Muscle of leg (tissue), 11 donors: Measurements from ENCODE around the gene TNRC6A. TPM values are rescaled to one million over a fixed set of nuclear protein-coding genes. Genes with fewer than 3 reads are reported as not detected.
"Not testable (repeated sequence)": the region's sequence is repeated elsewhere in the genome, so short reads cannot be mapped to it uniquely, and the experiment has no call there.

ENCODE experiments used
- DNase-seq: peaks from one replicate; pipeline ENCODE4 v3.0.0; 2013
- H3K27ac ChIP-seq: one replicate; pipeline ENCODE4 v1.5.1; 2013; ENCODE audit warnings: mild to moderate bottlenecking, low read length, control low read depth
- H3K27me3 ChIP-seq: one replicate; pipeline ENCODE4 v1.6.1; 2013; ENCODE audit warnings: low read length; ENCODE audit not compliant: control insufficient read depth, insufficient read depth
- H3K36me3 ChIP-seq: one replicate; pipeline ENCODE4 v1.6.1; 2013; ENCODE audit warnings: low read length; ENCODE audit not compliant: control insufficient read depth, insufficient read depth
- H3K4me1 ChIP-seq: one replicate; pipeline ENCODE4 v1.6.1; 2013; ENCODE audit warnings: low read length; ENCODE audit not compliant: control insufficient read depth, insufficient read depth
- H3K4me3 ChIP-seq: one replicate; pipeline ENCODE4 v1.5.1; 2013; ENCODE audit warnings: low read length, control low read depth
- H3K9me3 ChIP-seq: replicated peaks from 2 replicates; pipeline ENCODE4 v1.6.1; 2013; ENCODE audit warnings: low read depth, low read length; ENCODE audit not compliant: control insufficient read depth
- WGBS: methylation state at CpG from one replicate; pipeline ENCODE4 v1.1.5; 2013; ENCODE audit warnings: missing lambda C conversion rate; ENCODE audit not compliant: insufficient coverage; 5-methylcytosine and 5-hydroxymethylcytosine counted together
- polyA plus RNA-seq, 8 donors: library from polyadenylated mRNA; unstranded; fragments of 120-200 nt; gene quantifications; one replicate each; pipeline versions ENCODE4 v1.2.1 to v1.2.3, GENCODE V29; 2013; ENCODE audit warnings: inconsistent platforms in 1 of 8, low replicate concordance in 1 of 8; ENCODE audit not compliant: insufficient read length in 8 of 8, insufficient read depth in 1 of 8
- total RNA-seq: library from RNA; stranded (reverse); fragments of 120-200 nt; gene quantifications from one replicate; pipeline ENCODE4 v1.2.4, GENCODE V29; 2013

Gene TNRC6A
- total and polyA plus RNA-seq, 9 donors = 23.6 to 34.7 (median 28.4) TPM

DNA sequence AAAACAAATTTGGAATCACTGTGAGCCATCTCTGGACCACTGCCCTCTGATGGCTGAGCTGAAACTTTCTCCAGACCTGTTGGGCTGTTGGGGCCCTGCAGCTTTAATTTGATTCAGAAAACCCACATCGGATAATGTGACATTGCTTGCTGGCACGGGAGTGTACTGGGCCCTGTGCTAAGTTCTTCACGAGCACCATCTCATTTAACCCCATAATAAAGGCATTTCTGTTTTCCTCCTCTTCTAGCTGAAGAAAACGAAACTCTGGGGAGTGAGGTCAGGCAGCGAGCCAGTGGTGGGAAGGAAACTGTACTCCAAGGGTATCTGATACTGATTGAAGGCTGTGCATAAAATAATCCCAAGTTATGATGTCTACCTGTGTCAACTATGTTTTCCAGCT is 34.5 kb upstream of the TNRC6A start:
- no peaks in the 10 kb centered on the region for H3K27me3 ChIP-seq
- H3K4me1 ChIP-seq = no peaks in the 10 kb centered on the region
- DNase-seq = peak; percentile 31
- no peak overlapping the region for H3K4me3 ChIP-seq
- no peaks in the 10 kb centered on the region for H3K9me3 ChIP-seq
- no peaks in the 10 kb centered on the region for H3K36me3 ChIP-seq
- H3K27ac ChIP-seq = no peak overlapping the region
- 17% methylated on average over 1 of the region's 5 CpGs for WGBS

DNA sequence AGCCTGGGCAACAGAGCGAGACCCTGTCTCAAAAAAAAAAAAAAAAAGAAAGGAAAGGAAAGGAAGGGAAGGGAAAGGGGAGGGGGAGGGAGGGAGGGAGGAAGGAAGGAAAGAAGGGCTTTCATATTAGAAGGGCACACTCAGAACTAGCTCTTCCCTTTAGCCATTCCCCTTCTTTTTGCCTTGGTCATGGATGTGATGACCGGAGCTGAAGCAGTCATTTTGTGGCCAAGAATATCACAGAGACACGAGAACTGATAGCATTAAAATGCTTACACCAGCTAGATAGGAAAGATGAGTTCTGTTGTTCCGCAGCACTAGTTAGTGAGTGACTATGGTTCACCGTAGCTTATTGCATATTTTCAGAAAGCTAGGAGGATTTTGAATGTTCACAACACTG is 32.8 kb upstream of the TNRC6A start:
- no peak for DNase-seq
- WGBS = no CpG with 5 or more reads among the region's 5 CpGs
- H3K27ac ChIP-seq = no peak overlapping the region
- no peaks in the 10 kb centered on the region for H3K4me1 ChIP-seq
- no peaks in the 10 kb centered on the region for H3K9me3 ChIP-seq
- H3K4me3 ChIP-seq = no peak overlapping the region
- no peaks in the 10 kb centered on the region for H3K27me3 ChIP-seq
- no peaks in the 10 kb centered on the region for H3K36me3 ChIP-seq

DNA sequence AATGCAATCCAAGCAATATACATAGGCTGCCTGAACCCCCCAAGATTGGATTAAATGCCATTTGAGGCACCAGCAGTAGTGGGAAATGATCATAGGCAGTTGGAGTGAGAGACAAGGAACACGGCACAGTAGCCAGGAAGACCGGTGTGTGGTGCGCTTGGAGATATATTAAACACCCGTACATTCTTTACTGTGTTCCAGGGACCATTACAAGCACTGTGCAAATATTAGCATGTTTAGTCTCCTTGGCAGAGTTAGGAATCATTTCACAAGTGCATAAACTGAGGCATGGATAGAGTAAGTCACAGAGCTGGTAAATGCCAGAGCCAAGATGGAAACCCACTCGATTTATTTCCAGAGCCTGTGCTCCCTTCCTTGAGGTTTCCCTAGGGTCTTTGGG is 31.1 kb upstream of the TNRC6A start:
- H3K27ac ChIP-seq = no peak overlapping the region
- DNase-seq = no peak
- WGBS = no CpG with 5 or more reads among the region's 5 CpGs
- H3K4me1 ChIP-seq = no peaks in the 10 kb centered on the region
- no peaks in the 10 kb centered on the region for H3K36me3 ChIP-seq
- no peaks in the 10 kb centered on the region for H3K27me3 ChIP-seq
- H3K4me3 ChIP-seq = no peak overlapping the region
- H3K9me3 ChIP-seq = no peaks in the 10 kb centered on the region

DNA sequence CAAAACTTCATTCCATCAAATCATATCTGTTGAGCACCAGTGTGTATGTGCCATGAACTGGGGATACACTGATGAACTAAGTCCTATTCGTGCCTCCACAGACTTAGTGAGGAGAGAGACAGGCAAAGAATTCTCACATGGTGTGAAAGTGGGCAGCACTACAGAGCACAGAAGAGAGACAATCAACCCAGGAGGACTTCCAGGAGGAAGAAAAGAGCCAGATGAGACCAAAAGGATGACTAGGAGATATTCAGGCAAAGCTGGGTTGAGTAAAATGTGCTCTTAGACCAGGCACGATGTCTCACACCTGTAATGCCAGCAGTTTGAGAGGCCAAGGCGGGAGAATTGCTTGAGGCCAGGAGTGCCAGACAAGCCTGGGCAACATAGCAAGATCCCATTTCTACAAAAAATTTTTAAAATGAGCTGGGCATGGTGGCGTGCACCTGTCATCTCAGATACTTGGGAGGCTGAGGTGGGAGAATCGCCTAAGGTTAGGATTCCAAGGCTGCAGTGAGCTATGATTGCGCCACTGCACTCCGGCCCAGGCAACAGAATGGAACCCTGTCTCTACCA is 30.2 kb upstream of the TNRC6A start:
- no peaks in the 10 kb centered on the region for H3K36me3 ChIP-seq
- H3K27ac ChIP-seq = no peak overlapping the region
- DNase-seq = no peak
- 78% methylated on average over 4 of the region's 7 CpGs for WGBS
- no peaks in the 10 kb centered on the region for H3K9me3 ChIP-seq
- H3K4me3 ChIP-seq = no peak overlapping the region
- no peaks in the 10 kb centered on the region for H3K4me1 ChIP-seq
- no peaks in the 10 kb centered on the region for H3K27me3 ChIP-seq

DNA sequence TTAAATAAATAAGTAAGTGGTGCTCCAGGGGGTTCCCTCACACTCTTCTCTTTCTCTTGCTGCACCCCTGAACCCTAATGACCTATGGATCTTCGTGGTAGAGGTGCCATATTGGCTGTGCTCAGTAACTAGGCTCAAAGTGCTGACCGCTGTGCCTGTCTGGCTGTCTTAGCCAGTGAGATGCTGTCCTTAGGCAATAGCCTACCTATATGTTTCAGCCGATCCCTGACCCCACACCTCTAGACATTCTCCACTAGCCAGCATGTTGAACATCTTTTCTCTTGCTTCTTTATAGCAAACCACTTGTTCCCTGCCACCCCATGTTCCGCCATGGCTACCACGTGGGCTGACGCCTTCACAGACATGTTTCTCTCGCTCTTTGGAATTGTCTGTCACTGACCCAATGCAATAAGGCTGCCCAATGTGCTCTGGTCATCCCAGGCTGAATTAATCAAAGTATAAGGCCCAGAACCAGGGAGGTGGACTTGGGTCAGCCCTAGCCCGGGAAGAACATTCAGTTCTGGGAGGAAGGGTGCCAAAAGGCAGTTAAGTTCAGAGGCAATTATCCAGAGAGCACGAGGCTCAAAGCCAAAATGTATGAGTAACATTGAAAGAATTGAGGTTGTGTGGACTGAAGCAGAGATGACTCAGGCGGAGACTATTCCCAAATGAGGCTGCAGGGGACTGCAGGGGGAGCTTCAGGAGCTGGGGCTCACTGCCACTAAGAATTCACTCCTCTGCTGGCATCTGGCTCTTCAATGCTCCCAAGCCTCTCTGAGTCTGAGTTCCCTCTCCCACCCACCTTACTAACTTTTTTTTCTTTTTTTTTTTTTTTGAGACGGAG is 28.7 kb upstream of the TNRC6A start:
- H3K27me3 ChIP-seq = no peaks in the 10 kb centered on the region
- 66% methylated on average over 10 of the region's 11 CpGs for WGBS
- DNase-seq = peak; percentile 93
- H3K9me3 ChIP-seq = no peaks in the 10 kb centered on the region
- no peak overlapping the region for H3K27ac ChIP-seq
- no peaks in the 10 kb centered on the region for H3K4me1 ChIP-seq
- no peak overlapping the region for H3K4me3 ChIP-seq
- no peaks in the 10 kb centered on the region for H3K36me3 ChIP-seq

DNA sequence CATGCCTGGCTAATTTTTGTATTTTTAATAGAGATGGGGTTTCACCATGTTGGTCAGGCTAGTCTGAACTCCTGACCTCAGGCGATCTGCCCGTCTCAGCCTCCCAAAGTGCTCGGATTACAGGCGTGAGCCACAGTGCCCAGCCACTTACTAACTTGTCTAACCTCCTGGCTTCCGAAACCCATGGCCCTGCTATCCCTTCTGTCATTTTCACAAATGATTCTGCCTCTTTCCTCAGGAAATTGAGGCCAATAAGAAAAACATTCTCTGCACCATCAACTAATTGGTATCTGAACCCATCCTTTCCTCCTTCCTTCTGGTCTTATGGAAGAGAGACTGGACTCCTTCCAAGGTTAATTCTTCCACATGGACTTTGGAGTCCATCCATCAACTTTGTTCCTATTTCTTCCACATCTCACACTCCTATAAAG is 27.9 kb upstream of the TNRC6A start:
- Histone ChIP-seq H3K4me1 (no peaks in the 10 kb centered on the region), H3K27me3 (no peaks in the 10 kb centered on the region), H3K4me3 (no peak overlapping the region), H3K9me3 (no peaks in the 10 kb centered on the region), H3K27ac (no peak overlapping the region), H3K36me3 (no peaks in the 10 kb centered on the region)
- DNase-seq = peak; percentile 77
- WGBS = 30% methylated on average over 5 of the region's 5 CpGs

DNA sequence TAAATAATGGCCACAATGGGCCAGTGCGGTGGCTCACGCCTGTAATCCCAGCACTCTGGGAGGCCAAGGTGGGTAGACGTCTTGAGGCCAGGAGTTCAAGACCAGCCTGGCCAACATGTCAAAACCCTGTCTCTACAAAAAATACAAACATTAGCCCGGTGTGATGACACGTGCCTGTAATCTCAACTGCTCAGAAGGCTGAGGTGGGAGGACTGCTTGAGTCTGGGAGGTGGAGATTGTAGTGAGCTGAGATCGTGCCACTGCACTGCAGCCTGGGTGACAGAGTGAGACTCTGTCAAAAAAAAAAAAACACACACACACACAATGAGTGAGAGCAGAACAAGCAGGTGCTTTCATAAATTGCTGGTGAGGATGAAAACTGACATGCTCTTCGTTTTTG is 21.7 kb upstream of the TNRC6A start:
- H3K27me3 ChIP-seq, H3K9me3 ChIP-seq, H3K4me1 ChIP-seq, H3K36me3 ChIP-seq, DNase-seq, H3K4me3 ChIP-seq, H3K27ac ChIP-seq: not testable (repeated sequence)
- WGBS = 60% methylated on average over 1 of the region's 7 CpGs

DNA sequence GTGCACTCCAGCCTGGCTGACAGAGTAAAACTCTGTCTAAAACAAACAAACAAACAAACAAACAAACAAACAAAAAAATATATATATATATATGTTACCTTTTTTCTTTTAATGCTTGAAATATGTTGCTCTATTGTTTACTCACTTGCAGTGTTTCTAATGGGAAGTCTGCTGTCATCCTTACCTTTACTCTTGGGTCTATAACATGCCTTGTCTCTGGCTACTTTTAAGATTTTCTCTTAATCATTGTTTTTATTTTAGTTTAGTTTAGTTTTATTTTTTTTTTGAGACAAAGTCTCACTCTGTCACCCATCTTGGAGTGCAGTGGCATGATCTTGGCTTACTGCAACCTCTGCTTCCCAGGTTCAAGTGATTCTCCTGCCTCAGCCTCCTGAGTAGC is 16.1 kb upstream of the TNRC6A start:
- DNase-seq = no peak
- Histone ChIP-seq H3K4me3 (no peak overlapping the region), H3K36me3 (no peaks in the 10 kb centered on the region), H3K9me3 (no peaks in the 10 kb centered on the region), H3K27me3 (no peaks in the 10 kb centered on the region), H3K4me1 (no peaks in the 10 kb centered on the region), H3K27ac (no peak overlapping the region)

DNA sequence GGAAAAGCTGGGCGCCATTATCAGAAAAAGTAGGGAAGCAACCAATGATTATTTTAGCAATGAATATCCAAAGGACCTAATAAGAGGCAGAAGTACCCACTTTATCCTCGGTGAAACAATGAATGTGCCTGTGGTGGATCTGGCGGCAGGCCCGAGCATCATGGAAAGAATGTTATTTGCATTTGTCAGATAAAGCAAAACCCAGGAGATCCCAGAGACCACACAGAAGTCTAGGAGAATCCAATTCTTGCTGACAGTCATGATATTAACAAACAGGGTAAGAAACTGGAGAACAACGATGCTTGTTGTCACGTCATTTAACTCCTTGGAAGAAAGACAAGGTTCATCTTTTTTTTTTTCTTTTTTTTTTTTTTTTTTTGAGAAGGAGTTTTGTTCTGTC is 12.0 kb upstream of the TNRC6A start:
- Histone ChIP-seq H3K27me3 (no peaks in the 10 kb centered on the region), H3K36me3 (no peaks in the 10 kb centered on the region), H3K4me3 (no peak overlapping the region), H3K4me1 (no peaks in the 10 kb centered on the region), H3K9me3 (no peaks in the 10 kb centered on the region), H3K27ac (no peak overlapping the region)
- WGBS = 42% methylated on average over 3 of the region's 6 CpGs
- DNase-seq = peak; percentile 59

DNA sequence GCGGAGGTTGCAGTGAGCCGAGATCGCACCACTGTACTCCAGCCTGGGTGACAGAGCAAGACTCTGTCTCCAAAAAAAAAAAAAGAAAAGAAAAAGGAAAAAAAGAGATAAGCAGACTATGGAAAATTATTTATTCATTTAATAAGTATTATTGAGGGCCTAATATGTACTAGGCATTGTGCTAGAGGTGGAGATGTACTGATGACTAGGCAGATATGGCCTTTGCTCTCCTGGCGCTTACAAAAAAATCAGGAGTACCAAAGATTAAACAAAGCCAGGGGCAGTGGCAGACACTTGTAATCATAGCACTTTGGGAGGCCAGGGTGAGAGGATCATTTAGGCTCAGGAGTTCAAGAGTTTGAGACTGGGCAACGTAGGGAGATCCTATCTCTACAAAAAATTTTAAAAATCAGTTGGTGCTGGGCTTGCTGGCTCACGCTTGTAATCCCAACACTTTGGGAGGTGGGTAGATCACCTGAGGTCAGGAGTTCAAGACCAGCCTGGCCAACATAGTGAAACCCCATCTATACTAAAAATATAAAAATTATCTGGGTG is 10.4 kb upstream of the TNRC6A start:
- DNase-seq = no peak
- Histone ChIP-seq H3K36me3 (no peaks in the 10 kb centered on the region), H3K4me3 (no peak overlapping the region), H3K9me3 (no peaks in the 10 kb centered on the region), H3K27me3 (no peaks in the 10 kb centered on the region), H3K27ac (no peak overlapping the region), H3K4me1 (no peaks in the 10 kb centered on the region)
- no CpG with 5 or more reads among the region's 6 CpGs for WGBS
